Activated naive CD4-positive, alpha-beta T cell treated with anti-CD3 and anti-CD28 coated beads, Interleukin-2, amount 50 U/mL, for 24 hours (primary cell): ENCODE measurements around the gene PPHLN1.
A peak's percentile ranks its signal among the peaks of the same experiment; 100 is the strongest.
"Not testable (repeated sequence)": the region's sequence is repeated elsewhere in the genome, so short reads cannot be mapped to it uniquely, and the experiment has no call there.

Source experiments
- H3K27ac Mint-ChIP-seq: one replicate; pipeline ENCODE4 v1.8.0; 2021; ENCODE audit warnings: mild to moderate bottlenecking, mixed read lengths
- H3K27me3 Mint-ChIP-seq: one replicate; pipeline ENCODE4 v1.8.0; 2021; ENCODE audit warnings: mixed read lengths
- H3K36me3 Mint-ChIP-seq: one replicate; pipeline ENCODE4 v1.8.0; 2021; ENCODE audit warnings: mixed read lengths
- H3K4me1 Mint-ChIP-seq: one replicate; pipeline ENCODE4 v1.8.0; 2021; ENCODE audit warnings: mixed read lengths
- H3K4me3 Mint-ChIP-seq: one replicate; pipeline ENCODE4 v1.8.0; 2021; ENCODE audit warnings: mild to moderate bottlenecking, mixed read lengths
- H3K9me3 Mint-ChIP-seq: one replicate; pipeline ENCODE4 v1.8.0; 2021; ENCODE audit warnings: mixed read lengths

Gene PPHLN1

DNA sequence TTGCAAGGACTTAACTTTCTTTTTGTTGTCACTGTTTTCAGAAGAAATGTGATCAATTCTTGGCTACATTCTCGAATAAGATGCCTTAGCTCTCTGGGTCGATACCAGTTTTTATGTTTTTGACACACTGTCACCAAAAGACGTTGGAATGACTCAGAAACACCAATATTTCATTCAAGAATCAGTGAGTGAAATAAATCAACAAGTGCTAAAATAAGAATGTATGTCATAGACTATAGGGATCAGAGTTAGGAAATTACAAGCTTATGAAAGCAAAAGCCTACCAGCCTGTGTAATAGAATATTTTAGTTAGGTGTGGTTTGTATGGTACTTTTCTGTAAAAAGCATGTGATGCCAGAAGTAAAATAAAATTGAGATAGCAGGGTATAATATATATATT, 17.8 kb downstream of the PPHLN1 start:
- Mint-ChIP-seq H3K4me3 (no peak overlapping the region), H3K4me1 (peaks cover 55% of the 10 kb centered on the region), H3K27me3 (no peaks in the 10 kb centered on the region), H3K36me3 (peaks cover 8% of the 10 kb centered on the region), H3K27ac (peak overlapping the region; percentile 2), H3K9me3 (no peaks in the 10 kb centered on the region)

DNA sequence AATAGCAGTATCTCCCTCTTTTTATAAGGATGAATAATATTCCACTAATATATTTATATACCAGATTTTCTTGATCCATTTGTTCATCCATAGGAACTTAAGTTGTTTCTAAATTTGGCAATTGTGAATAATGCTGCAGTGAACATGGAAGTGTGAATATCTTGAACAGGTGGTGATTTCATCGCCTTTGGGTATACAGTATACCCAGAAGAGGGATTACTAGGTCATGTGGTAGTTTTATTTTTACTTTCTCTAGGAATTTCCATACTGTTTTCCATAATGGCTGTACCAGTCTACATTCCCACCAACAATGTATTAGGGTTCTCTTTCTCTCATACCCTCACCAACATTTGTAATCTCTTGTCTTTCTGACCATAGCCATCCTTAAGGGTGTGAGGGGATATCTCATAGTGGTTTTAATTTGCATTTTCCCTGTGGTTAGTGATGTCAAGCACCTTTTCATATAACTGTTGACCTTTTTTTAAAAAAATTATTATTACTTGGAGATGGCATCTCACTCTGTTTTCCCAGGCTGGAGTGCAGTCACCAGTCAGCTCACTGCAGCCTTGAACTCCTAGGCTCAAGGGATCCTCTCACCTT, 20.5 kb downstream of the PPHLN1 start:
- H3K4me3 Mint-ChIP-seq: no peak overlapping the region
- peaks cover 47% of the 10 kb centered on the region for H3K4me1 Mint-ChIP-seq
- H3K27me3 Mint-ChIP-seq: no peaks in the 10 kb centered on the region
- no peak overlapping the region for H3K27ac Mint-ChIP-seq
- H3K9me3 Mint-ChIP-seq: no peaks in the 10 kb centered on the region
- H3K36me3 Mint-ChIP-seq: peaks cover 9% of the 10 kb centered on the region

DNA sequence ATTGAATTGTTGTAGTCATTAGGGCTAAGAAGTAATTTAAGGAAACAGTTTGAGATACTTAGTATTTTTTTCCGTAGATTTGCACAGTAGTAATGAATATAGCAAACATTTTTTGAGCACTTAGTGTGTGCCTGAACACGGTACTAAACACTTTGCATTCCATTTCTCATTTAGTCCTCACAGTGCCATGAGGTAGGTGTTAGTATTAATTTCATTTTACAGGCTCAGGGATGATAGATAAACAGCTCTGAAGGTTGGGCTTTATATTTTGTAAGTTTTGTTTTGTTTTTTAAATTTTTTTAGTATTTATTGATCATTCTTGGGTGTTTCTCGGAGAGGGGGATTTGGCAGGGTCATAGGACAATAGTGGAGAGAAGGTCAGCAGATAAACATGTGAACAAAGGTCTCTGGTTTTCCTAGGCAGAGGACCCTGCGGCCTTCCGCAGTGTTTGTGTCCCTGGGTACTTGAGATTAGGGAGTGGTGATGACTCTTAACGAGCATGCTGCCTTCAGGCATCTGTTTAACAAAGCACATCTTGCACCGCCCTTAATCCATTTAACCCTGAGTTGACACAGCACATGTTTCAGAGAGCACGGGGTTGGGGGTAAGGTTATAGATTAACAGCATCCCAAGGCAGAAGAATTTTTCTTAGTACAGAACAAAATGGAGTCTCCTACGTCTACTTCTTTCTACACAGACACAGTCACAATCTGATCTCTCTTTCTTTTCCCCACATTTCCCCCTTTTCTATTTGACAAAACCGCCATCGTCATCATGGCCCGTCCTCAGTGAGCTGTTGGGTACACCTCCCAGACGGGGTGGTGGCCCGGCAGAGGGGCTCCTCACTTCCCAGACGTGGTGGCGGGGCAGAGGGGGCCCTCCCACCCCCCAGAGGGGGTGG, 23.4 kb downstream of the PPHLN1 start:
- H3K36me3 Mint-ChIP-seq, H3K4me3 Mint-ChIP-seq, H3K27me3 Mint-ChIP-seq, H3K9me3 Mint-ChIP-seq, H3K27ac Mint-ChIP-seq: not testable (repeated sequence)
- H3K4me1 Mint-ChIP-seq: peaks cover 24% of the 10 kb centered on the region

DNA sequence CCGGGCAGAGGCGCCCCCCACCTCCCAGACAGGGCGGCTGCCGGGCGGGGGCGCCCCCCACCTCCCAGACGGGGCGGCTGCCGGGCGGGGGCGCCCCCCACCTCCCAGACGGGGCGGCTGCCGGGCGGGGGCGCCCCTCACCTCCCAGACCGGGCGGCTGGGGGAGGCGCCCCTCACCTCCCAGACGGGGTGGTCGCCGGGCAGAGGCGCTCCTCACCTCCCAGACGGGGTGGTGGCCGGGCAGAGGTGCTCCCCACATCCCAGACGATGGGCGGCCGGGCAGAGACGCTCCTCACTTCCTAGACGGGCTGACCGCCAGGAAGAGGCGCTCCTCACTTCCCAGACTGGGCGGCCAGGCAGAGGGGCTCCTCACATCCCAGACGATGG, 24.0 kb downstream of the PPHLN1 start:
- H3K36me3 Mint-ChIP-seq, H3K27ac Mint-ChIP-seq, H3K4me3 Mint-ChIP-seq, H3K9me3 Mint-ChIP-seq, H3K27me3 Mint-ChIP-seq: not testable (repeated sequence)
- peaks cover 21% of the 10 kb centered on the region for H3K4me1 Mint-ChIP-seq

DNA sequence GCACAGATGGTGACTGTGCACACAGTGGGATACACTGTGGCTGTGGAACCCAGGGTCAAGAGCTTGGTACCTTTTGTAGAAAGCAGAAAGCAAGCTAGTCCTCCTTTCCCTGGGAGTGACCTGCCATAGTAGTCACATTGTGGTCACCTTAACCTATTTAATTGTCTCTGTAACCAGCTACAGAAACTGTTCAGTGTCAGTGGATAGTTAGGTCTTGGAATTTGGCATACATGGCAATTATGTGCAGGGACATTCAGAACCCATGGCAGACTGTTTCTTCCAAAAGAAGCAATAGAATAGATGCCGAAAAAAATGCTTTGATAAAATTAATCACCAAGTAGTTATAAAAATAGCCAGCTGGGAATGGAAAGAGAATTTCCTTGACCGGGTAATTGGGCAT, 30.4 kb downstream of the PPHLN1 start:
- peaks cover 18% of the 10 kb centered on the region for H3K36me3 Mint-ChIP-seq
- no peak overlapping the region for H3K4me3 Mint-ChIP-seq
- H3K9me3 Mint-ChIP-seq: no peaks in the 10 kb centered on the region
- H3K27ac Mint-ChIP-seq: peak overlapping the region; percentile 62
- H3K27me3 Mint-ChIP-seq: no peaks in the 10 kb centered on the region
- H3K4me1 Mint-ChIP-seq: peaks cover 22% of the 10 kb centered on the region

DNA sequence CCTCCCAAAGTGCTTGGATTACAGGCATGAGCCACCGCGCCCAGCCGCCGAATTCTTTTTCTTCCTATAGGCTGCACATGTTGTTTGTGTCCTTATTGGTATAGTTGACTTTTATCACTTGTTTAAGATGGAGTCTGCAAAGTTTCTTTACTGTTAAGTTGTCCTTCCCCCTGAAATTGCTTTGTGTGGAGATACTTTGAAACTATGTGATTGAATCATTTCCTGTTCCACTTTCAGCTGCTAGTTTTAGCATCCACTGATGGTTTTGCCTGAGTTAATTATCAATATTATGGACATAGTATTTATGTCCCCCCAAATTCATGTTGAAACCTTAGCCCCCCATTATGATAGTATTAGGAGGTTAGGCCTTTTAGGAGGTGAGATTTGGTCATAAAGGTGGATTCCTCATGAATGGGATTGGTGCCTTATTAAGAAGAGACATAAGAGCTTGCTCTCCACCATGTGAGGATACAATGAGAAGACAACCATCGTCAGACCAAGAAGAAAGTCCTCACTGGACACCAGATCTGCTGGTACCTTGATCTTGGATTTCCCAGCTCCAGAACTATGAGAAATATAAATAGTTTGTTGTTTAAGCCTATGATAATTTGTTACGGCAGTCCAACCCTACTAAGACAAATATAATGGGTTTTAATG, 34.9 kb downstream of the PPHLN1 start:
- peak overlapping the region; percentile 82 for H3K27ac Mint-ChIP-seq
- no peaks in the 10 kb centered on the region for H3K9me3 Mint-ChIP-seq
- H3K36me3 Mint-ChIP-seq: peaks cover 21% of the 10 kb centered on the region
- H3K4me1 Mint-ChIP-seq: peaks cover 53% of the 10 kb centered on the region
- peak overlapping the region; percentile 33 for H3K4me3 Mint-ChIP-seq
- no peaks in the 10 kb centered on the region for H3K27me3 Mint-ChIP-seq

DNA sequence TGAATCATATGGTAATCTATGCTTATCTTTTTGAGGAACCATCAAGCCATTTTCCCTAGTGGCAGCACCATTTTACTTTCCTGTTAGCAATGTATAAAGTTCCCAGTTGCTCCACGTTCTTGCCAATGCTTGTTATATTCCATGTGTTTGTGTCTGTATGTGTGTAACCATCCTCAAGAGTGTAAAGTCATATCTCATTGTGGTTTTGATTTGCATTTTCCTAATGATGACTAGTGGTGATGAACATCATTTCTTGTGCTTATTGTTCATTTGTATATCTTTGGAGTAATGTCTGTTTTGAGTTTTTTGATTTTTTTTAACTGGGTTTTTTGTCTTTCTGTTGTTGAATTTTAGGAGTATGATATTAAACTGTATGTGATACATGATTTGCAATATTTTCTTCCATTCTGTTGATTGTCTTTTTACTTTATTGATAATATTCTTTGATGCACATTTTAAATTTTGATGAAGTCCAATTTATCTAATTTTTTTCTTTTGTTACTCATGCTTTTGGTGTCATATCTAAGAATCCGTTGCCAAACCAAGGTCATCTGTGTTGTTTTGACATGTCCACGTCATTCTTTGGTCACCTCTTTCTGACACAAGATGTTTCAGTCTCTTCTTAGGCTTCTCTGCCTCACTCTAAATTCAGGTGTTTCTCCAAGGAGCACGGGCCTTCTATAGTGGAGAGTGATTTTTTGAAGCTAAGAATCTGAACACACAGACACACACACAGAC, 36.1 kb downstream of the PPHLN1 start:
- Mint-ChIP-seq H3K4me1 (peaks cover 57% of the 10 kb centered on the region), H3K27ac (peak overlapping the region; percentile 82), H3K36me3 (peaks cover 20% of the 10 kb centered on the region), H3K27me3 (no peaks in the 10 kb centered on the region), H3K9me3 (no peaks in the 10 kb centered on the region), H3K4me3 (no peak overlapping the region)

DNA sequence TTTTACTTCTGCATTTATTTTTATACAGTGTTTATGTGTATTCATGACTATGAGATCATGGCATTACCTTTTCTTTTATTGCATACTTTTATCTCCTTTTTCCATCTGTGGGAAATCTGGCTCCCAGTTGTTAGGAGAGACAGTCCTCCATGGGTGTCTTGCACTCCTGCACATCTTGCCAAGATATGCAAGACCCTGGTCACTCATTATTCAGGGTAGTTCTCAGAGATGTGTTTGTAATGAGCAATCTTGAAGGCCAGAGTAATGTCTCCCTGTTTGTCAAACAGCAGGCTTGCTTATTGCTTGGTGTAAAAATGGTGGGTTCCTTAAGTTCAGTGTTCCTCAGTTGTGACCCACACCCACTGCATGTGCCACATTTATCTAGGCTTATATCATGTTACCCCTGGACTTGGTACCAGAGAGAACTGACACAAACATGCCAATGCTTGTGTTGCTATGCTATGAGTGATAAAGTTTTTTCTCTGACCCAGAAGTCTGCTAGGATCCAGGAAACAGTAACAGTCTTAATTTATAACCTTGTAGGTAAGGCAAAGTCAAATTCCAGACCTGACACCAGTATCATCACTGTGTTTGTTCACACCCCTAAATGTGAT, 36.8 kb downstream of the PPHLN1 start:
- Mint-ChIP-seq H3K9me3 (no peaks in the 10 kb centered on the region), H3K27ac (peak overlapping the region; percentile 26), H3K4me1 (peaks cover 56% of the 10 kb centered on the region), H3K36me3 (peaks cover 19% of the 10 kb centered on the region), H3K27me3 (no peaks in the 10 kb centered on the region), H3K4me3 (no peak overlapping the region)

DNA sequence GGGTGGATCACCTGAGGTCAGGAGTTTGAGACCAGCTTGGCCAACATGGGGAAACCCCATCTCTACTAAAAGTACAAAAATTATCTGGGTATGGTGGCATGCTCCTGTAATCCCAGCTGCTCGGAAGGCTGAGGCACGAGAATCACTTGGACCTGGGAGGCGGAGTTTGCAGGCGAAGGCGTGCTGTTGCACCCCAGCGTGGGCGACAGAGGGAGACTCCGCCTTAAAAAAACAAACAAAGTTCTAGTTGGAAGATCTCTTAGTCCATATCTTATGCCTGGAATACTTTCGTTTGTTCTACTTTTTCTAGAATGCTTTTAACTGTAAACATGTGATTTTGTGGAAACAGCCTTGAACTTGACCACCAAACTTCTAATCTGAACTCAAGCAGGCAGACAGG, 38.7 kb downstream of the PPHLN1 start:
- Mint-ChIP-seq H3K9me3 (no peaks in the 10 kb centered on the region), H3K4me3 (no peak overlapping the region), H3K4me1 (peaks cover 53% of the 10 kb centered on the region), H3K27me3 (no peaks in the 10 kb centered on the region), H3K27ac (no peak overlapping the region), H3K36me3 (peaks cover 13% of the 10 kb centered on the region)

DNA sequence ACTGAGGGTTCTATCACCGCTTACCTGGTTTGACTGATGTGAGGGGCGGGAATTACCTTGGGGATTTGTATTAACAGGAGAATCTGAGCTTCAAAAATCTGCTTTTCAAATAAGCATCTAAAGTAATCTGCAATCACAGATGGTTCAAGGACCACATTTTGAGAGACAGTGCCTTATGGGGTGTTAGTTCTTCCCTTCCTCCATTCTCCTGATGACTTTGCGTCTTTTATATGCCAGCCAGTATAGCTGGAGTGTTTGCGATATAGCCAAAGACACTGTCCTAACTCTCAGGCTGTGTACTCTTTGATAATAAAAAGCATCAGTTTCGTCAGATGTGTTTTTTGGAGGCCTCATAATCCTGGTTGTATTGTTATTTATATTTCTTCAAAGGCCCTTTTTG, 39.5 kb downstream of the PPHLN1 start:
- Mint-ChIP-seq H3K27me3 (no peaks in the 10 kb centered on the region), H3K27ac (no peak overlapping the region), H3K36me3 (peaks cover 11% of the 10 kb centered on the region), H3K4me1 (peaks cover 55% of the 10 kb centered on the region), H3K4me3 (no peak overlapping the region), H3K9me3 (no peaks in the 10 kb centered on the region)

DNA sequence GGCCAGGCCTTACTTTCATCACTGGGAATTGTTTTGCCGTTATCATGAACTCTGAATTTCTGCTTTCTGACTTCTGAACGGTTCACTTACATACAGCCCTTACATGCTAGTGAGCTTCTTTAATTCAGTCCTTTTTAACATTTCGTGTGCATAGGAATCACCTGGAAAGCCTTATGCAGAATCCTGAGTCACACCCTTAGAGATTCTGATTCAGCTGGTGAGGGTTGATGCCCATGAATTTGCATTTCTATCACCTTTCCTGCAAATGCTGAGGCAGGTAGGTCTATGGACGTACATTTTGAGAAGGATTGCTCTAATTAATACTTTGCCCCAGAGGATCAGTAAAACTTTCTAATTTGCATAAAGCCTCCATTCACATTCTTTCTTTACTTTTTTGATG, 44.0 kb downstream of the PPHLN1 start:
- no peak overlapping the region for H3K27ac Mint-ChIP-seq
- peaks cover 2% of the 10 kb centered on the region for H3K36me3 Mint-ChIP-seq
- no peak overlapping the region for H3K4me3 Mint-ChIP-seq
- no peaks in the 10 kb centered on the region for H3K9me3 Mint-ChIP-seq
- no peaks in the 10 kb centered on the region for H3K27me3 Mint-ChIP-seq
- peaks cover 35% of the 10 kb centered on the region for H3K4me1 Mint-ChIP-seq

DNA sequence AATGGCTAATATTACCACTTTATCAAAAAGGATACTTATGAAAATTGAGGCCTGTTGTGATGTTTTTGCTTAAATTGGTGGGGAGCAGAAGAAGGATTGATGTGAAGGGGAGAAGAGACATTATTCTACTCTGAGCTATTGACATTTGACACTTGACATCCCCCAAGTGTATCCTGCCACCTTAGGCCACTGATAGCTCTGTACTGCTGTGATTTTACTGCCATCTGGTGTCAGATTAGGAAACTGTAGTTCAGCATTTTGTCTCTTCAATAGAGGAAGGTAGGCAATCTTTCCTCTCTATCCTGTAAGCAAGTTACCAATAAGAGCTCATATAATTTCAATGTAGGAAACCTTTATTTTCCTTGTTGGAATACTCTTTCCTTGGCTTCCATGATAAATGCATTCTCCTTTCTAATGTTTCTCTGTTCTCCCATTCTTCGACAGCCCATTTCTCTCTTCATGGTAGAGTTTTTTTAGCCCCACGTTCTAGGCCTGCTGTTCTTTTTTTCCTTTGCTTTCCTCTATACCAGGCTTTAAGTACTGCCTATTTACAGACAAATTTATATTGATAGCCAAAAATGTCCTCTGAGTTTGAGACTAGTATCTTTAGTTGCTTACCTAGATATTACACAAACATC, 46.3 kb downstream of the PPHLN1 start:
- peaks cover 24% of the 10 kb centered on the region for H3K4me1 Mint-ChIP-seq
- H3K27ac Mint-ChIP-seq: no peak overlapping the region
- no peaks in the 10 kb centered on the region for H3K27me3 Mint-ChIP-seq
- H3K36me3 Mint-ChIP-seq: peaks cover 4% of the 10 kb centered on the region
- H3K4me3 Mint-ChIP-seq: no peak overlapping the region
- no peaks in the 10 kb centered on the region for H3K9me3 Mint-ChIP-seq

DNA sequence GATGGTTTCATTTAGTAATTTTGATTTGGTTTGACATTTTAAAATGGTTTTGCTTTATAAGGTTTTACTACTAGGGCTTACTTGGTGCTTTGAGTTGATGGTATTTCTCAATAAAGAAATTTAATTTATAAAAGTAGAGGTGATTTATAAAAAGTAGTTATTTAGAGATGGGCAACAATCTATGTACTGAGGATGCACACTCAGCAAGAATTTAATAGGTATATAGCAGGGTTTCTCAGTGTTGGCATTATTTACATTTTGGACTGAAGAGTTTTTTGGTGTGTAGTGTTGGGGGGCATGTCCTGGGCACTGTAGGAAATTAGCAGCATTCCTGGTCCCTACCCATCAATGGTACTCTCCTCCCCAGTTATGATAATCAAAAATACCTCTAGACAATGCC, 47.7 kb downstream of the PPHLN1 start:
- Mint-ChIP-seq H3K9me3 (no peaks in the 10 kb centered on the region), H3K27ac (no peak overlapping the region), H3K4me3 (no peak overlapping the region), H3K27me3 (no peaks in the 10 kb centered on the region), H3K36me3 (peaks cover 6% of the 10 kb centered on the region), H3K4me1 (peaks cover 28% of the 10 kb centered on the region)

DNA sequence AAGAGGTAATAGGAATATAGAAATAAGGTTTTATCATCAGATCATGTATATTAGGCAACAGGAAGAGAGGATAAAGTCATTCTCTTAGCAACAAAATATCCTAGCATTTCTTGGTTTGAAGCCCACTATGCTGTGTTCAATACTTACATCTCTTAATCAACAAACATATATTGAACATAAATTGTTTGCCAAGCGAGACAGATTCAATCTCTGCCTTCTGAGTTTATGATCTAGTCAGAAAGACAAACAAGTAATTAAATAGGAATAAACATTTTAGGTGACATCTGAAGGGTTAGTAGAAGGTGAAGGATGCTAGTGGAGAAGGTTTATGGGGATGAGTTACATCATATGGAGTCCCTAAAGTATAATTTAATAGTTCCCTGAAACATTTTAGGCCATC, 54.8 kb downstream of the PPHLN1 start:
- Mint-ChIP-seq H3K36me3 (peaks cover 19% of the 10 kb centered on the region), H3K4me1 (peaks cover 50% of the 10 kb centered on the region), H3K9me3 (no peaks in the 10 kb centered on the region), H3K4me3 (no peak overlapping the region), H3K27ac (no peak overlapping the region), H3K27me3 (no peaks in the 10 kb centered on the region)
